GM21360 (cell line): ENCODE measurements around the gene ACAT2.
A peak's percentile ranks its signal among the peaks of the same experiment; 100 is the strongest.
"Not testable (repeated sequence)": the region's sequence is repeated elsewhere in the genome, so short reads cannot be mapped to it uniquely, and the experiment has no call there.

Experiments used
- ATAC-seq: cut with Tn5 transposase; IDR thresholded peaks from one replicate; pipeline ENCODE4 v1.9.1; 2021; ENCODE audit warnings: mild to moderate bottlenecking, moderate library complexity; ENCODE audit not compliant: unreplicated experiment

The ACAT2 gene

DNA sequence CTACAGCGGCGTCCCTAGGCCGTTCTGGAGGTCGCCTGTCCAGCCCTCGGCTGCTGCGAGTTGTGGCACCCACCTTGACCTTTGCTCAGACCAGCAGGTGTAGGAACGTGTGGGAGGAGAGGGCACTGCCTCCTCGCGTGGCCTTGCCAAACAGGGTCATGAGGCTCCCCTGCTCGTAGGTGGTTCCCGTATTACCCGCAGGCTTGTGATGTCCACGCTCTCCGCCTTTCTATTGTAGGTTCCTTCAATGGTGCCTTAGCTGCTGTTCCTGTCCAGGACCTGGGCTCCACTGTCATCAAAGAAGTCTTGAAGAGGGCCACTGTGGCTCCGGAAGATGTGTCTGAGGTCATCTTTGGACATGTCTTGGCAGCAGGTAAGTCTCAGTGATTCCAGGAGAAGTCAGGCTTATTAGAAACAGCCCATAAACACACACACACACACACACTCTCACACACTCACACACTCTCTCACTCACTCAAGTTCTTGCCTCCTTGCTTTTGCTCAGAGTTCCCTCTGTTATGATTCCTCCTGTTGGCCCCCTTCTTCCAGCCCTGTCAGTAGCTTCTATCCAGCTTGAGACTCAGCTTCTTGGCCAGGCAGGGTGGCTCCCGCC, 942 bp downstream of the ACAT2 start:
- no peak for ATAC-seq

- no peak for ATAC-seq
These were observed 5.1 kb downstream of the ACAT2 start for GRCh38 chr6:159766906-159767305.

DNA sequence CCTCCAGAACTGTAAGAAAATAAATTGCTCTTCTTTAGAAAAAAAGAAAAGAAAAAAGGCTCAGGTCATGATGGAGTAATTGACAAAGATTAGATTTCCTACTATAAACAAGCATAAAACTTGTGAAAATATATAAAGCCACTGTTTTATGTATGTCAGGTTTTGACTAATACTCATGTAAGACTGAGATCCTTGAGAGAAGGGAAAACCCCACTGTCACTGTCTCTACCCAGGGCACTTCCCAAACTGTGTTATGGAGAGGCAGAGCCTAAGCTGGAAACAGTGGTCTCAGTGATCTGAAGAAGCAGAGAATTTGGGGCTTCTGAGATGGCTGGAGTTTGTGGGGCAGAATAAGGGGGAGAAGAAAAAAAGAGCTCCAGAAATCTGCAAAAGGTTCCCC, 7.6 kb downstream of the ACAT2 start:
- ATAC-seq: no peak

DNA sequence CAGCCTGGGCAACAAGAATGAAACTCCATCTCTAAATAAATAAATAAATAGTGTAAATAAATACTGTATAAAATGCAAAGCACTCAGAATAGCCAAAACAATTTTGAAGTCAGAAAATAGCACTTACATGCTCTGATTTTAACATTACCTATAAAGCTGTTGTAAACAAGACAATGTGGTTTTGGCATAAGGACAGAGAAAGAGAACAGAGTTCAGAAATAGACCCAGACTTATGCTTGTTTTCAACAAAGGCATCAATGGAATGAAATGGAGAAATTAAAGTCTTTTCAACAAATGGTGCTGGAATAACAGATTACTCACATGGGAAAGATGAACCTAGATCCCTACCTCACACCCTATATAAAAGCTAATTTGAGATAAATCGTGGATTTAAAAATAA, 10.4 kb downstream of the ACAT2 start:
- no peak for ATAC-seq

DNA sequence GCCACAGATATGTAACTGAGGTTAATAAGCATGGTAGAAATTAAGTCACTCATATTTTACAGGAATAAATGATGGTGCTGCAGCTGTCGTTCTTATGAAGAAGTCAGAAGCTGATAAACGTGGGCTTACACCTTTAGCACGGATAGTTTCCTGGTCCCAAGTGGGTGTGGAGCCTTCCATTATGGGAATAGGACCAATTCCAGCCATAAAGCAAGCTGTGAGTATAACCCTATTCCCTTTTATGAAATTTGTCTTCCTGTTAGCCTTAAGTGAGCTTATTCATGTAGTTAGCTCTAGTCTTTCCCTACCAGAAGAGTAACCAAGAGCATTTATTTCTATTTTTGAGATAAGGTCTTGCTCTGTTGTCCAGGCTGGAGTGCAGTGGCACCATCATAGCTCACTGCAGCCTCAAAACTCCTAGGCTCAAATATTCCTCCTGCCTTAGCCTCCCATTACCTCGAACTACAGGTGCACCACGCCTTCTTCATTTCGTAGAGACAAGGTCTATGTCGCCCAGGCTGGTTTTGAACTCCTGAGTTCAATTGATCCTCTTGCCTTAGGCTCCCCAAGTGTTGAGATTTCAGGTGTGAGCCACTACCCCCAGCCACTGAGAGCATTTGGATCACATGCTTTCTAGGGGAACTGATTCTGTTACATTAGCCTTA, 15.5 kb downstream of the ACAT2 start:
- no peak for ATAC-seq

DNA sequence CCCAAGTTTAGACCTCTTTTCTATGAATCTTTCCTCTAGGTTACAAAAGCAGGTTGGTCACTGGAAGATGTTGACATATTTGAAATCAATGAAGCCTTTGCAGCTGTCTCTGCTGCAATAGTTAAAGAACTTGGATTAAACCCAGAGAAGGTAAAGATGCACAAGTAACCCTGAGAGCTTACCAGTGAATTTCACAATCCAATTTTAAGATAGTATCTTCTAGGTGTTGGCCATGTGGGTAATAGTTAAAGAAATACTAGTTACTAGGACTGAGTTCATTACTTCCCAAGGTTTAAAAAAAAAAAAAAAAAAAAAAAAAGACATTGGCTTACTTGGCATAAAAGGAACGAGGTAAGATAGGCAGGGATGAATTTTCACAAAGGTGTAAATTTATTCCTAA, 16.3 kb downstream of the ACAT2 start:
- no peak for ATAC-seq

DNA sequence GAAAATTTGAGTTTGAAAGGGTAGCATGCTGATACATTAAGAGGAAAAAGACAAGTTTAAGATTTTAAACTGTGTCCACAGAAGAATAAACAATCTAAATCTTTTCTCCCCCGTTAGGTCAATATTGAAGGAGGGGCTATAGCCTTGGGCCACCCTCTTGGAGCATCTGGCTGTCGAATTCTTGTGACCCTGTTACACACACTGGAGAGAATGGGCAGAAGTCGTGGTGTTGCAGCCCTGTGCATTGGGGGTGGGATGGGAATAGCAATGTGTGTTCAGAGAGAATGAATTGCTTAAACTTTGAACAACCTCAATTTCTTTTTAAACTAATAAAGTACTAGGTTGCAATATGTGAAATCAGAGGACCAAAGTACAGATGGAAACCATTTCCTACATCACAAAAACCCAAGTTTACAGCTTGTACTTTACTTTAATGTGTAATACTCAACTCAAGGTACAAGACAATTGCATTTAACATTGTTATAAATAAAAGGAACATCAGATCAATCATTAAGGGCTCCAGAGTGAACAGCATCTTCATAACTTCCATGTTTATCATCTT, 16.8 kb downstream of the ACAT2 start:
- no peak for ATAC-seq

GRCh38 chr6:159788276-159788675, 26.4 kb downstream of the ACAT2 start:
- ATAC-seq: no peak

DNA sequence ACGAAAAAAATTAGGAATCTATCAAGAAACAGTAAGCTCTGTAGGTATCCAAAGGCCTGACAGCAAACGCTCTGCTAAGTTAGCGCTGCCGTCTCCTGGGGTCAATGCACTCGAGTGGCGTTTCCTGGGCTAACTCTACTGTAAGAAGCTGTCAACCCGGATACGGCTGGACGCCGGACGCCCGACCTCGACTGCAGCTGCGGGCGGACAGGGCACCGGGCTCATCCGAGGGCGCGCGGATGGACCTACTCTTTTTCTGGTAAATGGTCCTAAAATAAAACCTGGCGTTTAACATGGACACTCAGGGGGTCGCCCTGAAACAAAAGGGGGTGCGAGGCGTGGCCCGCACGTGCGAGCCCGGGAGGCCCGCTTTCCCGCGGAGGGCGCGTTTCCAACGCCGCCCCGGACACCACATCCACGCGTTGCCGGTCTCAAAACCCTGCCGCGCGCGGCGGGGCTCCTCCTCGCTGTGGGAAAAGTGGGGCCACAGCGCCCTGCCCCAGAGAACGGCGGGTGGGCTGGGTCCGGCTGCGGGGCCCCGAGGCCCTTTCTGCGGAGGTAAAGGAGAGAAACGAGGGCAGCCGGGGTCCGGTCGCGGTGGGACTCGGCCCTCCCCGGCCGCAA, 27.0 kb downstream of the ACAT2 start:
- ATAC-seq: peak; percentile 1

DNA sequence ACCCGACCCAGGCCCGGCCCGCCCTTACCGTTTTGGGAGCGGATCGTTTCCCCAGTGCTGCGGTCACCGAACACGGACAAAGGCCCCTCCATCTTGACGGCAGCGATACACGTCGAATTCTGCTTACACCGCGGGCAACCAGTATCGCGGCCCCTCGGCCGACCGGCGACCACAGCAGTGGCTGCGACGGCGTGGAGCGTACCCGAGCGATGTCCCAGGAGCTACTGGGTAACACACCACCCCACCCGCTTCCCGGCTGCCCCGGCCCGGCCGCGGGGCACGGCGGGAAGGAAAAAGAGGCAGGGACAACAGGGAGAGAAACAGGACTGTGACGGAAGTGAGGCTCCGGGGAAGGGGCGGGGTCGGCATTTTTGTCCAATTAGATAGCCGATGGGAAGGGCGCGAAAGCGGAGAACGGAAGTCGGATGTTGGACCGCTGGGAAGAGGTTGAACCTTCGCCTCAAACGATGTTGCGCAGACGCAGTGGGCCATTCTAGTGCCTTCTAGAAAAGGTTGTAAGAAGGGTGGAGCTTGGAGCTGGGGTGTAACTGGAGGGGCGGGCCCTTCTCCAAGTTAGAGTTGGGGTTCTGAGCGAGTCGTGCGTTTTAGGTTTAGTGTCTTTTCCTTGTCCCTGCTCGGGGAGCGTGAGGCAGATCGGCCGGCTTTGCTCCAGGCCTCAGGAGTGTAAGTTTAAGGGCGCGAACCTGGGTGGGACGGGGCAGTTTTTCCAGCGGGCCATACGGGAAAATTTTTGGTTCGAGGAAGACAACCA, 27.7 kb downstream of the ACAT2 start, which contains the start of gene TCP1:
TCP1 (minus strand) TSS at position 226 of the 772 bp plus-strand sequence; CDS start at position 92, 134 bp downstream.
- ATAC-seq: peak; percentile 74

DNA sequence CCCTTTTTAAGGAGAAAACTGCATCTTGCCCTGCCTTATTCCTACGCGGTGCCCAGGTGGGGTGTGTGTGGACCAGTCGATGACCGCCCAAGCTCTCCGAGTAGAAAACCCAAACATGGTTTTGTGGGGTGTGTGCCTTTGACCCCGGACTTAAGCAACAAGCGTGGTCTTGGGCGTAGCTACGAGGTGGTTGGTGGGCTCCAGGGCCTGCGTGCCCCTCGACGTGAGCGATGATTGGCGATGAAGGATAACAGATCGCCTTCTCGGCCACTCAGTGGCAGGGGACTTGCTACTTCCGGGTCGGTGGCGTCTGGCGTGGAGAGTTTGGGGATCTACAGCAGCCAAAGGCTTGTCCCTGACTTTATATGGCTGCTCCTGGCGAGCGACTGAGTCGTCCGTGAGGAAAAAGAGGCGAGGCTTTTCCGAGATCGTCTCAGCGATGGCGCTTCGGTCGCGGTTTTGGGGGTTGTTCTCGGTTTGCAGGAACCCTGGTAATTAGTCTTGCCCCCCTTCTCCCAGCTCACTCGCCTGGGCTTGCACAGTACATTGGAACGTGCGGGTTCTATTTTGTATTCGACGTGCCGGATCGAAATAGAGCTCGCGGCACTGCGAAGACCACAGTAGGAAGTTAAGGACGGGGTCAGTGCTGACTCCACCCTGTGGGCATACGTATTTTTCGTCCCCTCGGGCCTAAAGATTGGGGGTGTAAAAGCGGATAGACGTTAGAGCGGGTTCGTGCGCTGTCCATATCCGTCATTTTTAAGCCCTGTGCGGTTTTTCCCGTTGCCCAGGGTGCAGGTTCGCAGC, 28.5 kb downstream of the ACAT2 start, which contains the start of gene MRPL18:
MRPL18 (plus strand) TSS at position 319 of the 807 bp plus-strand sequence; CDS start at position 440, 121 bp downstream.
- peak; percentile 76 for ATAC-seq

GRCh38 chr6:159790956-159791598, 29.2 kb downstream of the ACAT2 start:
- no peak for ATAC-seq

GRCh38 chr6:159794976-159795375, 33.1 kb downstream of the ACAT2 start:
- not testable (repeated sequence) for ATAC-seq

DNA sequence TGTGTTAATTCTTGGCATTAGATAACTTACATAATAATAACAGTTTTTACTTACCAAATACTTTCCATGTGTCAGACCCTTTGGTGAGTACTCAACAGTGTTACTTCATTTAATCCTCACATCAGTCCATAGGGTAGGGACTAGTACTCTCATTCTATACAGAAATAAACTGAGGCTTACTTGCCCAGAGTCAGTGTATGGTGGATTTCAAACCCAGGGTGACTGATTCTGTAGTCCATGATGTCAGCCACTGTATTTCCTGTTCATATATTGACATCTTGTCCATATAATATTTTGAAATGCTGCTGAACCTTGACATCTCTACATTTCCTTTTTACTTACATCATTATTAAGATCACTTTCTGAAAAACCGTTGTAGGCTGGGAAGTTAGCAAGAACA, 35.7 kb downstream of the ACAT2 start:
- ATAC-seq: no peak

- no peak for ATAC-seq
These were observed 38.5 kb downstream of the ACAT2 start, which contains the start of gene PNLDC1 for GRCh38 chr6:159800141-159800865. Gene PNLDC1 (plus strand): TSS chr6:159800276. CDS start chr6:159800308, 32 bp downstream.

DNA sequence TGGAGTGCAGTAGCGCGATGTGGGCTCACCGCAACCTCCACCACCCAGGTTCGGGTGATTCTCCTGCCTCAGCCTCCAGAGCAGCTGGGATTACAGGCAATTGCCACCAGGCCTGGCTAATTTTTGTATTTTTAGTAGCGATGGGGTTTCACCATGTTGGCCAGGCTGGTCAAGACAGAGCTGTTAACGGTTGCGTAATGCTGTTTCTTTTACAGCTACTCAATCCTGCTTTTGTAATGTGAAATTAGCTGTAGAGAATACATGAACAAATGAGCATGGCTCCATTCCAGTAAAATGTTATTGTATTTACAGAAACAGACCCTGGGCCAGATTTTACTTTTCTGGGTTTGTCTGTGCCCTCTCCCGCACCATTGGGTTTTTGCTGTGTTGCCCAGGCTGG, 40.1 kb downstream of the ACAT2 start:
- no peak for ATAC-seq

- ATAC-seq: no peak
These were observed 42.7 kb downstream of the ACAT2 start for GRCh38 chr6:159804504-159804903.

GRCh38 chr6:159805440-159806020, 43.7 kb downstream of the ACAT2 start:
- no peak for ATAC-seq
